ENCODE data around the gene ZNF879.

DNA sequence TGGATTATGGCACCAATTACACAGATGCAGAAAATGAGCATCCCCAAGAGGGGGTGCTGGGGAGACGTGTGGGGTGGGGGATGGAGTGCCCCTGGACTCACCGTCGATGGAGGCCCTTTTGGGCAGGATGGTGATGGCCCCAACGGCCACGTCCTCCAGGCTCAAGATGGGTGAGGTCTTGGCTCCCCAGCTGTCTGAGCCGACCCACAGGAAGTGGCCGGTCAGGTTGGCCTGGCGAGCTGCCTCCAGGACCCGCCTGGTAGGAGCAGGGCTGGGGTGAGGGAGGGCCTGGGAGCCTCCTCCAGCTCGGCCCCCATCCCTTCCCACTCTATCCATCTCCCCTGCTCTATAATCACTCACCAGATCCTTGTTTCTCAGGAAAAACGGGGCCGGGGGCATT, 33.1 kb upstream of the ZNF879 start:
- TF ChIP-seq, protein P1, sequence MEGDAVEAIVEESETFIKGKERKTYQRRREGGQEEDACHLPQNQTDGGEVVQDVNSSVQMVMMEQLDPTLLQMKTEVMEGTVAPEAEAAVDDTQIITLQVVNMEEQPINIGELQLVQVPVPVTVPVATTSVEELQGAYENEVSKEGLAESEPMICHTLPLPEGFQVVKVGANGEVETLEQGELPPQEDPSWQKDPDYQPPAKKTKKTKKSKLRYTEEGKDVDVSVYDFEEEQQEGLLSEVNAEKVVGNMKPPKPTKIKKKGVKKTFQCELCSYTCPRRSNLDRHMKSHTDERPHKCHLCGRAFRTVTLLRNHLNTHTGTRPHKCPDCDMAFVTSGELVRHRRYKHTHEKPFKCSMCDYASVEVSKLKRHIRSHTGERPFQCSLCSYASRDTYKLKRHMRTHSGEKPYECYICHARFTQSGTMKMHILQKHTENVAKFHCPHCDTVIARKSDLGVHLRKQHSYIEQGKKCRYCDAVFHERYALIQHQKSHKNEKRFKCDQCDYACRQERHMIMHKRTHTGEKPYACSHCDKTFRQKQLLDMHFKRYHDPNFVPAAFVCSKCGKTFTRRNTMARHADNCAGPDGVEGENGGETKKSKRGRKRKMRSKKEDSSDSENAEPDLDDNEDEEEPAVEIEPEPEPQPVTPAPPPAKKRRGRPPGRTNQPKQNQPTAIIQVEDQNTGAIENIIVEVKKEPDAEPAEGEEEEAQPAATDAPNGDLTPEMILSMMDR (IDR thresholded peaks at IDR 0.05 in 4 of 5, conservative IDR thresholded peaks at IDR 0.05 in 1 of 5): no peak
- no peak for TF ChIP-seq POLR2A (IDR thresholded peaks at IDR 0.05)

Measured in gastrocnemius medialis (tissue), 4 donors.